GM18873 (cell line): ENCODE data around the gene EEF2.
A peak's percentile ranks its signal among the peaks of the same experiment; 100 is the strongest.

ENCODE experiments used
- ATAC-seq: cut with Tn5 transposase; IDR thresholded peaks from one replicate; pipeline ENCODE4 v1.9.1; 2021; ENCODE audit warnings: mild to moderate bottlenecking, moderate library complexity, moderate number of reproducible peaks; ENCODE audit not compliant: unreplicated experiment, low FRiP score

The EEF2 gene

GRCh38 chr19:3984908-3985642, at the start of gene EEF2:
EEF2 (minus strand) TSS chr19:3985463; CDS start chr19:3985380, 83 bp downstream.
- peak; percentile 29 for ATAC-seq

- ATAC-seq: no peak
Observed at GRCh38 chr19:4034048-4035017, 49.1 kb upstream of the EEF2 start.

- no peak for ATAC-seq
Observed at GRCh38 chr19:4033028-4033956, 48.0 kb upstream of the EEF2 start.

- ATAC-seq: no peak
Observed at GRCh38 chr19:4032436-4032835, 47.2 kb upstream of the EEF2 start.

GRCh38 chr19:4031420-4031819, 46.2 kb upstream of the EEF2 start:
- ATAC-seq: no peak

- no peak for ATAC-seq
Observed at GRCh38 chr19:4030981-4031380, 45.7 kb upstream of the EEF2 start.

- ATAC-seq: no peak
Observed at GRCh38 chr19:4030552-4030951, 45.3 kb upstream of the EEF2 start.

GRCh38 chr19:4029247-4029614, 44.0 kb upstream of the EEF2 start:
- no peak for ATAC-seq

- ATAC-seq: no peak
Observed at GRCh38 chr19:4028334-4029246, 43.3 kb upstream of the EEF2 start.

GRCh38 chr19:4027146-4027545, 41.9 kb upstream of the EEF2 start:
- ATAC-seq: no peak

GRCh38 chr19:4025317-4025716, 40.1 kb upstream of the EEF2 start:
- ATAC-seq: no peak

GRCh38 chr19:4023600-4024398, 38.5 kb upstream of the EEF2 start:
- ATAC-seq: no peak

- ATAC-seq: no peak
Observed at GRCh38 chr19:4019578-4019977, 34.3 kb upstream of the EEF2 start.

GRCh38 chr19:4018775-4019504, 33.7 kb upstream of the EEF2 start:
- no peak for ATAC-seq

GRCh38 chr19:4018140-4018613, 32.9 kb upstream of the EEF2 start:
- no peak for ATAC-seq

- ATAC-seq: no peak
Observed at GRCh38 chr19:4016903-4017638, 31.8 kb upstream of the EEF2 start.

- no peak for ATAC-seq
Observed at GRCh38 chr19:4016486-4016885, 31.2 kb upstream of the EEF2 start.
